Lung microvascular endothelial cell (primary cell): Measurements from ENCODE around the gene LINGO1. TPM values are rescaled to one million over a fixed set of nuclear protein-coding genes. Genes with fewer than 3 reads are reported as not detected.

Experiments
- DNase-seq, 2 donors: peaks; one replicate each; pipeline versions ENCODE4 v3.0.0 to v3.0.0-alpha.2; 2010; ENCODE audit warnings: low read depth in 2 of 2
- total RNA-seq: library from RNA; depleted of rRNA; stranded (reverse); fragments of >200 nt; gene quantifications from 2 replicates; pipeline ENCODE4 v1.2.1, GENCODE V29; 2014

LINGO1 gene
- total RNA-seq, 1 donor from 2014 or later: under 0.01 TPM

DNA sequence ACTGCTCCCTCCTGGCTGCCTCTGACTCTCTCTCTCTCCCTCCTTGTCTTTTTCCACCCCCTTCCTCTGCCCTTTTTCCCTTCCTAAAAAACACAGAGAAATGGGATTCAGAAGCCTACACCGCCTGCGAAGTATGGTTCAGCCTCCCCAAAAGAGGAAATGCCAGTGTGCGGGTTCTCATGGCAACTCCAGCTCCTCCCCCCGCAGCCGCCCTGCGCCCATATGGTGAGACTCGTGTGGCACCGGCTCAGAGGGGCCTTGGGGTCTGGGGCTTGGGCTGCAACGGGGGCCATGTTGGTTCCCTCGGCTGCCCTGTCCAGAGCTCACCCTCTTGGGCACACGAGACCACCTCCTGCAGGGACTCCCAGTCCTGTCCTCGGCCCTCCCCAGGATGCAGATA is 23.6 kb upstream of the LINGO1 start:
- no peak for DNase-seq

DNA sequence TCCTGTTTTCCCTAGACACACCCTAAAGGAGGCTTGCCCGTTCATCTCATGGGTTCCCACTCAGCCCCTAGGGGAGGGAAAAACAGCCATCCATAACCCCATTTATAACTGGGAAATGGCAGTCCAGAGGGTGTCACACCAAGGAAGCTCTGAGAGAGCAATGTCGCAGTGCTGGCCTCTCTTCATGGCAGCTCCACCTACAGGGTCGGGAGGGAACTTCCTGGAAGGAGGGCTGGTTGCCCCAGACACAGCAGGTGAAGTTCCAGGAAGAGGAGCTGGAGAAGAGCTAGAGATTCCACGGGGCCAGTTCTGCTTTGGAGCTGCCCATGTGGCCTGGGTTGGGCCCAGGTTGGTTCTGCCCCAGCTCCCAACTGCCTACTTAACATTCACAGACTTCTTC is 22.3 kb upstream of the LINGO1 start:
- no peak for DNase-seq

DNA sequence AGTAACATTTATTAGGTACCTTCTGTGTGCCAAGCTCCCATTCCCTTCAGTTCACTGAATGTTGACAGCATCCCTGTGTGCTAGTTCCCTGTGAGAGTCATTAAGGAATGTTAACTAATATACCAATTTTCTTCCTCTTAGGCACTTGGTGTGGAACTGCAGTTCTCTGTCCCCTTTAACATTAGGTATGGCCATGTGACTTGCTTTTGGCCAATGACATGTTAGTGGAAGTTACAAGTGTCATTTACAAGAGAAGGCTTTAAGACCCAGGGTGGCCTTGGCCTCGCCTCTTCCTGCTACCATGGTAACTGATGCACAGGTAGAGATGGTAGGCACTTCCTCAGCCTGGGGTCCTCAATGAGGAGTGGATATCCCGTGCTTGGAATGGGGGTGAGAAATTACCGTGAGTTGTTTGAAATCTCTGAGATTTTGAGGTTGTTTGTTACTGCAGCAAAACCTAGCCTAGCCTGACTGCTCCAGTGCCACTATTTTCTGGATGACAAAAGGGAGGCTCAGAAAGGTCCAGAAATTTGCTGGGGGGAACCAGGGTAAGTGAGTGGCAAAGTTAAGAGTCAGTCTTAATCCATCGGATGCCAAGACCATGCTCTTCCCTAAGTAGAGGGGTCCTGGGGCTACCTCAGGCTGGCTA is 21.2 kb upstream of the LINGO1 start:
- DNase-seq: no peak

DNA sequence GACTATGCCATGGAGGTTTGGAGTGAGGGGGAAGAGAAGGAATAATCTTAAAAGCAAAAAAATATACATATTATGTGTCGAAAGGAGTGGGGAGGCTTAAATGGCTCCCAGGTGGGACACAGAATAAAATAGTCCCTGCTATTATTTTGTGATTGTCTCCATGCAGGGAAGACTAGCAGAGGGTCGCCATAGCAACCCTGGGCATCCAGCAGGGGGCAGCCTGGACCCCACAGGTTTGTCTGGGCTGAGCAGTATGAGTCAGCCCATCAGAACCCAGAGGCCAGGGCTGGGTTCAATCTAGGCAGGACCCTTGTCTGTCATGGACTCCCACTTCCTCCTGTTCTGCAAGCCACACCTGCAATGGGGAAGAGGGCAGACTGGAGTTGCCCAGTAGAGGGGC is 17.6 kb upstream of the LINGO1 start:
- DNase-seq: peak; percentile 17 to 38

DNA sequence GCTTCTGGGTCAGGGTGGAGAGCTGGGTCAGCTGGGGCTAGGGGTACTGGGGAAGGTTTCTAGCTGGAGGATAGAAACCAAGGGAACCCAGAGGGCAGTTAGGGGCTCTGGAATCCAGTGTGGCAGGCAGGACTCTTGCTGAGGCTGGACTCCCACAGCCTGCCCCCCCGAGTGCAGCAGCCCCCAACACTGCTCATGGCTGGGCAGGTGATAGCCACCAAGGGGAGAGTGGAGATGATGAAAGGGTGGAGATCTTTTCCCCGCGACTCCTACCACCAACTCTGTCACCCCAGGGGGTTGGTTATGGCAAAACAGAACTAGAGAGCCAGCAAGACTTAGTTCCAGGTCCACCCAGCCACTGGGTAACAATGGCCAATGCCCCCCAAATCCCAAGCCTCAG is 16.9 kb upstream of the LINGO1 start:
- no peak for DNase-seq

DNA sequence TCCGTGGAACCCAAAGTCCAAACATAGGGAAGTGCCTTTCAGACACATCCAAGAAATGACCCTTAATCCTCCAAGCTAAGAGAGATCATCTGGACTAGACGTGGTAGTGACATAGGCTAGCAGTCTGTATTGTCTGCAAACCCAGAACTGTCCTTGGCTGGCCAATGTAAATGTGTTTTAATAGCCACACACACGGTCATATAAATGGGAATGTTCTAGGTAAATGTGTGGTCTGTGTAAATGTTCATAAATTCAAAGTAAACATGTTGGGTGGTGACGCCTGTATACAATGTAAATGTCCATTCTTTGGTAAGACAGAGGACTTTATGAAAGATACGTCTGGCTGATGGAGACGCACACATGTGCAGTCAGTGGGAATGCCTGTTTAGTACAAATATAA is 16.3 kb upstream of the LINGO1 start:
- no peak for DNase-seq

DNA sequence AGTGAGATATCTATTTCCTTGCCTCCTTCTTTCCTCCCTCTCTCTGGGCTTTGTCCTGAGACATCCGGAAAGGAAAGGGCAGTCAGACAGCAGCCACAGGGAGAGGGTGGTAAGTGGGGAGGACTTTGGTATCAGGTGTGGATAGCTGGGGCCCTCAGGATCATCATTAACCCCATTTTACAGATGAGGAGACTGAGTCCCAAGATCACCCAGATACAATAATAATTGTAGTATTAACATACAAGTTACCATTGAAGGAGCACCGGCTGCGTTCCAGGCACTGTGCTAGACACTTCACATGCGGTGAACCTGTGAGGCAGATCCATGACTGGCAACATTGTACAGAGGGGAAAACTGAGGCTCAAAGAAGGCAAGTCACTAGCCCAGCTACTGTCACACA is 15.2 kb upstream of the LINGO1 start:
- DNase-seq: no peak

DNA sequence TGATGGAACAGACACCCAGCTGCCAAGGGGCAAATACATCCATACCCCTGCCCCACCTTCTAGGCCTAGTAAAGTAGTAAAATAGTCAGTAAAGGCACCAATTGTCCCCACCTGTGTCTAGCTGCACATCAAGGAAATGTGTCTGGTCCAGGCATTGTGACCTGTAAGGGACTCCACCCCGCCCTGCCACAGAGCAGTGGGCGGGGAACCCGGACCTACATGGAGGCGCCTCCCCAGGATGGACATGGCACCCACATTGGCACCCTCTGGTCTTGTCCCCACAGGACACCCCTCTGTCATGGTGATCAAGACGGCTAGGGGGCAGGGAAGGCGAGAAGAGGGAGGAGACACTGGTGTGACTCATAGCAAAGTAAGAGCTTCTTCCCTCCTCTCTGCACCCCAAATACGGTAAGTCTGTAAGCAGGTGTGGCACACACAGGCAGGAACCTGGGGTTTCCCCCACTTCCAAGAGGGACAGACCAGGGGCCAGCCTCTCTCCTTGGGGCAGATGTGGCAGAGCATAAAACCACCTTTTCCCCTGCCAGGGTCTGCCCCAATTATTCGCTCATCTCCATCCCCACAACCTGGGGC is 13.5 kb upstream of the LINGO1 start:
- DNase-seq: no peak

DNA sequence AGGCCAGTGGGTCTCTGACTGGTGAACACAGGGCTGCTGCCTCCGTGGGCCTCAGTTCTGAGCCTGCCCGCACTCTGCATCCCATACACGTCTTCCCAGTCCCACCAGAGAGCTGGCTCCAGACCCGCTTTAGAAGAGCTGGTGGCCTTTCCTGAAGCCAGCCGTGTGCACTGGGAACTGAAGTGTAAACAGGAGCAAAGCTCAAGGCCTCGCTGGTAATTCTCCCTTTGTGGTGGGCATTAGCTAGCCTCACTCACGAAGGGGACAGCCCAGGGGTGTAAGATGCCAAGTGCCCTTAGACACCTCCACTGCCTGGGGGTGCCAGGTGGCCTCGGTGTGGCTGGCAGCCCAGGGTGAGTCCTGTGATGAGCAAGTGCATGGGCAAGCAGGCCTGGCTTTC is 12.9 kb upstream of the LINGO1 start:
- no peak for DNase-seq

DNA sequence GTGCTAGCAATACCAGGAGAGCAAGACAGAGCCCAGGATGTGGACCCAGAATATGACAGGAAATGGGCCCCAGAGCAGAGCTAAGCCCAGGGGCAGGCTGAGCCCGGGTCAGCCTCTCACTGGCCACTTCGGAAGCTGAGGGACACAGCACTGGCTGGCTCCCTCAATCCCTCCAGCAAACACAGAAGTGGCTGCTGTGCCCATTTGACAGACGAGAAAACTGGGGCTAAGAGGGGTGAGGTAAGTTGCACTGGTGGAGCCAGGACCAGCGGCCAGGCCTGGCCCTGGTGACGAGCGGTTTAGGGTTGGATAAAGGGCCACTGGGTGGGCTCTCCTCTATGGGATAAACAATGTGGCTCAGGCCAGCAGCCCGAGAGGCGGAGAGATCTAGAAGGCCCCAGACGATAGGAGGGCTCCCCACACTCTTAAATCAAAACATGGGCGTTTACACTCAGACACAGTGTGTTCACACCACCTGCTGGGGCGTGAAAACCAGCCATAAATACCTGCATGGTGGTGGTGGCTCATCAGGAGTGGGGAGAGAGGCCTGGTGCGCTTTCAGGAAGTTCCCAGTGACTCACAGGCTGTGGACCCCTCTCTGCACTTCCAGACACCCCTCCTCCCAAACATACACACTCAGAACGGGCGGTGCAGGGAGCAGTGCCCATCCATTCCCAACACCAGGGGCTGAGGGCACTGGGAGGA is 12.0 kb upstream of the LINGO1 start:
- no peak for DNase-seq

DNA sequence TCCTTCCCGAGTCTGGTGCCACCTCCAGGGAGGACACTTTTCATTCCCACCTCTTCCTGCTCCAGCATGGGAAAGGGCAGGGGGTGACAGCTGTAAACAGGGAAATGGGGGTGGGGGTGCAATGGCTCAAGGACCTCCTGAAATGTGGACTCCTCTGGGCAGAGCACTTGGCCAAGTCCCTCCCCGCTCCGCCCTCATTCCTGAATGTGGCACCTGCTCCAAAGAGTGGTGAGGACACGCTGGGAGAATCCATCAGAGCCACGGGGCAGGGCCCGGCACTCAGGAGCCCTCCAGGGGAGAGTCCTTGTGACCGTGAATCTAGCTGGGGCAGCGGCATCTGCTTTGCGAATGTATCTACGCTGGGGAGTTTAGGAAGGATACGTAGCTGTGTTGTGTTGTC is 11.1 kb upstream of the LINGO1 start:
- no peak for DNase-seq

DNA sequence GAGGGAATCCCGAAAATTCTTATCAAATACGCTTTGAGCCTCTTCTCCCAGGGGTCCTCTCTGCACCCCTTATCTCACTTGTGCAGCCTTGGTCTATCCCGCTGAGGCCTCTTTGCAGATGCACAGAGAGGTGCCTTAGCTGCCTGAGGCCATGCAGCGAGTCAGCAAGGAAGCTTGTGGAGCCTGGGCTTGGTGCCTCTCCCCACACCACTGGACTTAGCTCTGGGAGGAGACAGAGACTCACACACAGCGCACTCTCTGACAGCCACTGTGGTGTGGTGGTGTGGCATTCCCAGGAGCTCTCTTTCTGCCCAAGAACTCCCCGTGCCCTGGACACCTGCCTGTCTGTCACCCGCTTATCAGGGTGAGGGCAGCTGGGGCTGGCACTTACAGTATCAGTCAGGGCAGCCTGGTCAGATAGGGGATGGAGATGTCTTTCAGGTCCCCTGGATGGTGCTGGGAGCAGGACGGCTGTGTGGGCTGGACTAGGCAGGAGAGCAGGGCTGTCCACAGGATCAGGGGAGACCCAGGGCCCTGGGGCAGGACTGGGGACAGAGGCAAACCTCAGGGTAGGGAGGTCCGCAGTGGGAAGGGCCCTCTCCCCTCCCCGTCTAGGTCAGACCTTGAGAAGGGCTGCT is 10.2 kb upstream of the LINGO1 start:
- no peak for DNase-seq

DNA sequence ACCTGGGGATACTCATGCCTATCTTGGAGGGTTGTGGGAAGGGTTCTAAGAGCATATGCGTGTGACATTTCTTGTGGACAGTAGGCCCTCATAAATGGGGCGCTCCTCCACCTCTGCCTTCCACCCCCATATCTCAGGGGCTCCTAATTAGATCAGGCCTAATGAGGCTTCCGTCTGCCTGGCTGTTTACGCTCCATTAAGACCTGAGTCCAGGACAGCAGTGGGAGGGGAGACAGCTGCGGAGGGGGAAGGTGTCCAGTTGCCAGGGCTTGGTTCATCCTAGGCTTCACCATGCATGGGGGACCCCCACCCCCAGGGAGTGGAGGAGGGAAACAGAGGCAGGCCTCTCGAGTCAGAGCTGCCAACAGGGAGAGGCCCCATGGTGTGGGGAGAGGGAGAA is 9.3 kb upstream of the LINGO1 start:
- DNase-seq: no peak

DNA sequence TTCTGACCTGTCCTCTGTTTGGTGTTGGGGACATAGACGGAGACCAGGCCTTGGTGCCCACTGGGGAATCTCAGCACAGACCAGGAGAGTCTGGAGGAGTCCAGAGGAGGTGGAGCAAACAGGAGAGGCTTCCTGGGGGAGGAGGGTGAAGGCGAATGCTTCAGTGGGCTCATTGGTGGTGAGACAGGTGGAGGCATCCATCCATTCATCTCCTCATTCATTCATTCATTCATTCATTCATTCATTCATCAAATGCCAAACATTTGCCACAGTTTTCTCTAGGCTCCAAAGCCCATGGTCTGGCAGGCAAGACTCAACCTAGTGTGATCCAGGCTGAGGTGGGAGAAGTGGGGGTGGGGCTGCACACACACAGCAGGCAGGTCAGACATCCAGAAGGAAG is 7.9 kb upstream of the LINGO1 start:
- no peak for DNase-seq

DNA sequence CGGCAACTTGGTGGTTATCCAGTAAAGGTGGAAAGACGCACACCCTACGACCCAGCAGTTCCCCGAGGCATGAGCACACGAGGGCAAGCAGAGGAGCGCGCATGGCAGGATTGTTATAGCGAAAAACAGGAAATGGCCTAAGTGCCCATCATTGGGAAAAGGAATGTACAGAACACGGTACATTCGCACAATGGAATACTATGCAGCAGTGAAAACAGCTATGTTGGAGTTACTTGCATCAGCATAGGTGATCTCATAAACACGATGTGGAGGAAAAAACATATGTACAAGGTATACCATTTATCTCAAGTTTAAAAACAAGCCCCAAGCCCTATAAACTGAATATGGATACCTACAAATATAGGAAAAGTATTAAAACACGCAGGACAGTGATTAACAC is 6.7 kb upstream of the LINGO1 start:
- DNase-seq: no peak

DNA sequence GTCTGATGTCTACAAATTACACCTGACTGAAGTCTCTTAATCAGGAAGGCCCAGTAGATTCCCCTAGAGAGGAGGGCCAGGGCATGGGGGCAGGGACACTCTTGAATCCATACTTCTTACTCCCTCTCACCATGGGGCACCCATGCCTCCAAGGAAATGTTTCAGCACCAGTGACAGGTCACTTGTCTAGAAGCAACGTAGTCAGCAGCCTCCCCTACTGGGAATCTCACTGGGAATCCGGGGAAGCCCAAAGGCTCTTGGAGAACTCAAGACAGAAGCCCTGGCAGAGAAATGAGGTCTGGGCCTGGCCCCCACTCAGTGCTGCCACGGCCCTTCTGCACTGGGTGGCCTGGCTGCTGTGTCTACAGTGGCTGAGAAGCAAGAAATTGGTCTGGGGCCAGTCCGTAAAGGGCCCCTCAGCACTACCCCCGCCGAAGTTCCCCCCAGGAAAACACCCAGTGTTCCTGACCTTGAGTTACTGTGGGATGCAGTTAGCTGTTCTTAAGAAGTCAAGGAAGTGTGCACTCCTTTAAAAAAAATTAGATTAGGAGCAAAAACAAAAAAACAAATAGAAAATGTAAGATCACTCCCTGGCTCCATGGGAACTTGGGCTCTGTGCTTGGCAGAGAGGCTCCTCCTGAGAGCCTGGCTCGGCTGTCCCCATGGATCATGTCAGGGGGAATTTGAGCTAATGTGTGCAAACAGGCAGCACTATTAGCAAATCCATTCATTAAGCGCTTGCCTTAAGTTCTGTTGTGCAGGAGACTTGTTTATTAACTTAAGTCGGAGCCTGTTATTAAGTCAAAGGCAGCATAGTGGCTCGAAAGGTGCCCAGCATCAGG is 5.4 kb upstream of the LINGO1 start:
- DNase-seq: no peak

DNA sequence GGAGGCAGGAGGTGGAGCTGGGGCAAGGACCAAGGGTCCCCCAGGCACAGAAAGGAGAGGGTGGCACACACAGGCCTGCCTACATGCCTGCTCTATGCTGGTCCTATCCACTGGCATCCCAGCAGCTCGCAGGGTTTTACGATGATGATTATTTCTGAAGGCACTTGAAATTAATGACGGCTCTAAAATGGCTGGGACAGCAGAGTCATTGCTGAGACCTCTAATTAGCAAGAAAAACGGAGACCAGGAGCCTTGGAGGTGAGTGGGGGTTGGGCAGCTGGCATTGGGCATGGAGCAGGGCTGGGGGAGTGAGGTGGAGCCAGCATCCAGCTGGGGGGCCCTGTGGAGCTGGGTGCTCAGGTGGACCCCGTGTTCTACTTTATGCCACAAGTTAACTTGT is 3.5 kb upstream of the LINGO1 start:
- DNase-seq: no peak

DNA sequence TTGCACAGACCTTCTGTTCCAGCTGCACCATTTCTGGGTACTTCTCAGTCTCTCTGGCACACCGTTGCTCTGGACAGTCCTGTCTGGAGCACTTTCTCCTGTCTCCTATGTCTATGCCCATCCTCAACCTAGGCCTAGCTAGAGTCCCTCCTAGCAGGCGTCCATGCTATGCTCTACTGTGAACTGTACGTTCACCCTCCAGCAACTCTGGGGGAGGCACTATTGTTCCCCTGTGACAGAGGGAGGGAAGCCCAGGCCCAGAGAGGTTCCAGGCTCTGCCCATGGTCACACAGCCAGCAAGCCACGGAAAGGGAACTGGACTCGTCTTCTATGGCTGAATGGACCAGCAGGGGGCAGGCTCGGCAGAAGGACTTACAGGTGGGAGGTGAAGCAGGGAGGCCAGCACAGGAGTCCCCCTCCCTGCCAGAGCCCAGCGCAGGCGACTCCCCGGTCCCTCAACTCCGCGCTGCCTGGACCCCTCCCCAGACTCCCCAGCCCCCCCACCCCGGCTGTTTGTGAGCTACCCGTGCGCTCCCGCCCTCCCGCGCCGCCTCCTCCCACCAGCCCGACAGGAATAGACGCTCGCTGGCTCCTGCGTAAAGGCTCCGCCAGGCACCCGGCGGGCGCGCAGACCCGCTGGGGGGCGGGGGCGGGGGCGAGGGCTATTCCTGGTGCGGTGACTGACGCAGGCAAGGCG is 1.7 kb upstream of the LINGO1 start:
- peak; percentile 69 to 81 for DNase-seq

DNA sequence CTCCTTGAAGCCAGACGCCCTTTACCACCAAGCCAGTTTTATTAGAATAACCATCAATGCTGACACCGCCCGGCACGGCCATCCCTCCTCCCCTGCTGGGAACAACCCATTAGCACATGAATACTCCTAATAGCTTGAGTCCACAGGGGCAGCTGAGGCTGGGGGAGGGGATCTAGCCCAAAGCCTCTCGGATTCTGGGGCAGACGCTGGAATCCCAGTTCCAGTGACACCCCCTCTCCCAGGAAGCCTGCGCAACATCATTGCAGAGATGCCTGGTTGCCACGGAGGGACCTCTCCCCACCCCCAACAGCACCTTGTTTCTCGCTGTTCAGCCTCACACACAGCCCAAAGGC is 1.2 kb upstream of the LINGO1 start:
- no peak for DNase-seq

DNA sequence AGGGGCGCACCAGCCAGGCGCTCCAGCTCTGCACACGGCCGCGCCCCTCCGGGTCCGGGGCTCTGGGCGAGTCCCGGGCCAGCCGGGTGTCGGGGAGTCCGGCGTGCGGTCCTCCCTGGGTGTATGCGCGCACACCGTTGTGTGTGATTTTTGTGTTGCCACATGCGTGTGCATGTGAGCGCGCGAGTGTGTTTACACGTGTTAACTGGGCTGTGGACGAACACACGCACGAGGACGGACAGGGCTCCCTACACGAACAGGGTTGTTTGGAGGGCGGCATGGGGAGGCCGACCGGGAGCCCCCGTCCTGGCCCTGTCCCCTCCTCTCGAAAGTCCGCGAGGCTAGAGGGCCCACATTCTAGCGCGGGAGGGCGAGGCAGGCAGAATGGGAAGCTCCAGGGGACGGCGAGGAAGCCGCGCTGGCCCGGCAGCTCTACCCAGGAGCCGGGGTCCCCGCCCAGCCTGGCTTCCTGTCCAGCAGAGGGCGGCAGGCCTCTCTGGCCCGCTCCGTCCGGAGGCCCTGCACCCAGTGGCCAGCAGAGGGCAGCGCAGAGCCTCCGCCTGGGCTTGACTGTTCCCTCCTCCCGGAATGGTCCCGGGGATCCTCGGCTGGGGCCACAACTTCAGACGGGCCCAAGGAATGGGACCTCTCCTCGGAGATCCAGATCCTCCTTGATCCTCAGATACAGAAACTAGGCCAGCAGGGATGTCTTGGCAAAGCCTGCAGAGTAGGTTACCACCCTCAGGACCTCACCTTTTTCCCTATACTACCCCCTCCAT is 611 bp upstream of the LINGO1 start:
- peak; percentile 81 to 90 for DNase-seq
